Endothelial cell of umbilical vein (primary cell): ENCODE measurements around the gene CCDC102B.

Source experiments
- EZH2 ChIP-seq: IDR thresholded peaks from 2 replicates; pipeline ENCODE4 v1.6.1; 2012; ENCODE audit warnings: borderline replicate concordance, low read depth, mild to moderate bottlenecking, moderate library complexity, low read length, inconsistent platforms; ENCODE audit not compliant: severe bottlenecking
- TF ChIP-seq, protein P1 (sequence below), 2 donors: IDR thresholded peaks; 1 replicate in 1 of 2; 2 replicates in 1 of 2; pipeline ENCODE4 v1.5.1; 2011; ENCODE audit warnings: low read length in 2 of 2, mild to moderate bottlenecking in 2 of 2, moderate library complexity in 2 of 2, control low read depth in 1 of 2, inconsistent platforms in 1 of 2, low read depth in 1 of 2; ENCODE audit not compliant: insufficient read depth in 1 of 2; ENCODE audit errors: extremely low read depth in 1 of 2
- TF ChIP-seq, protein P2 (sequence below): IDR thresholded peaks from 2 replicates; pipeline ENCODE4 v1.6.1; 2011; ENCODE audit not compliant: insufficient read depth, insufficient read length

DNA sequence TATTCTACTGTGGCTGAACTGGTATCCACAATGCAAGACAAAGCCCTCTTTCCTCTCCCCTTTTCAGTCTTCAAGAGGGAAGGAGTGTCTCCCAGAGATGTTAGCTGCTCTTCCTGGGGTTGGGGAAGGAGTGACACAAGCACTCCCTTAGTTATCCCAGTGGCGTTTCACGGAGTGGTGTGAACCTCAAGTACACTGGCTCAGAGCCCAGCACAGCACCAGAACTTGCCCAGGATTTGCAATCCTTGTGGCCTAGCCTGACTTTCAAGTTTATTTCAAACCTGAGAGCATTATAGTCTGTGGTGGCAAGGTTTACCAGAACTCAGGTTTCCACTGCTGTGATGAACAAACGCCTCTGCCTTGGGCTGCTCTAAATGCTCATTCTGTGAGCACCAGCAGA lies 162.5 kb downstream of the CCDC102B start:
- TF ChIP-seq, protein P1, sequence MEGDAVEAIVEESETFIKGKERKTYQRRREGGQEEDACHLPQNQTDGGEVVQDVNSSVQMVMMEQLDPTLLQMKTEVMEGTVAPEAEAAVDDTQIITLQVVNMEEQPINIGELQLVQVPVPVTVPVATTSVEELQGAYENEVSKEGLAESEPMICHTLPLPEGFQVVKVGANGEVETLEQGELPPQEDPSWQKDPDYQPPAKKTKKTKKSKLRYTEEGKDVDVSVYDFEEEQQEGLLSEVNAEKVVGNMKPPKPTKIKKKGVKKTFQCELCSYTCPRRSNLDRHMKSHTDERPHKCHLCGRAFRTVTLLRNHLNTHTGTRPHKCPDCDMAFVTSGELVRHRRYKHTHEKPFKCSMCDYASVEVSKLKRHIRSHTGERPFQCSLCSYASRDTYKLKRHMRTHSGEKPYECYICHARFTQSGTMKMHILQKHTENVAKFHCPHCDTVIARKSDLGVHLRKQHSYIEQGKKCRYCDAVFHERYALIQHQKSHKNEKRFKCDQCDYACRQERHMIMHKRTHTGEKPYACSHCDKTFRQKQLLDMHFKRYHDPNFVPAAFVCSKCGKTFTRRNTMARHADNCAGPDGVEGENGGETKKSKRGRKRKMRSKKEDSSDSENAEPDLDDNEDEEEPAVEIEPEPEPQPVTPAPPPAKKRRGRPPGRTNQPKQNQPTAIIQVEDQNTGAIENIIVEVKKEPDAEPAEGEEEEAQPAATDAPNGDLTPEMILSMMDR (IDR thresholded peaks at IDR 0.05; ENCODE audit: extremely low read depth in 1 of 2, insufficient read depth in 1 of 2, low read depth in 1 of 2, low read length in 2 of 2): no peak
- no peak for TF ChIP-seq EZH2
- TF ChIP-seq, protein P2, sequence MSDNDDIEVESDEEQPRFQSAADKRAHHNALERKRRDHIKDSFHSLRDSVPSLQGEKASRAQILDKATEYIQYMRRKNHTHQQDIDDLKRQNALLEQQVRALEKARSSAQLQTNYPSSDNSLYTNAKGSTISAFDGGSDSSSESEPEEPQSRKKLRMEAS: no peak
